ENCODE measurements around the gene ZBTB38. TPM values are rescaled to one million over a fixed set of nuclear protein-coding genes. Genes with fewer than 3 reads are reported as not detected.

The ZBTB38 gene
- total RNA-seq (10 to 100 TPM; 21.8 to 22.0 TPM), total RNA-seq (12.6 to 199 (median 103) reads per million in 172 experiments)
- 51.9 TPM for polyA plus RNA-seq (2013, experiment 1 of 2)
- 50.4 TPM for polyA plus RNA-seq (2013, experiment 2 of 2)

- Mint-ChIP-seq H3K4me1 (ENCODE audit: low read depth) (peaks cover 8% of the 10 kb centered on the region), H3K27ac (no peak within 1 kb of the TSS), H3K27me3 (no peaks in the 10 kb centered on the region), H3K36me3 (ENCODE audit: low read depth) (no peaks in the 10 kb centered on the region), H3K4me3 (no peak within 1 kb of the TSS), H3K9me3 (no peaks in the 10 kb centered on the region)
- no peaks in the 10 kb centered on the region for H3K27me3 ChIP-seq (ENCODE audit: control insufficient read depth in 1 of 2, insufficient read depth in 2 of 2, low read length in 2 of 2)
- intact Hi-C loops (cut with DNase I, micrococcal nuclease): loop anchor here in 1 of 2 experiments (2.0 to 5.0 kb wide), 2 partner anchors 56 to 85 kb away; no protein-coding TSS in a partner anchor
- H3K4me1 ChIP-seq (ENCODE audit: insufficient read depth, low read length): no peaks in the 10 kb centered on the region
- no peak within 1 kb of the TSS for H3K4me3 ChIP-seq (ENCODE audit: low read length)
- DNase-seq: peak in 2 of 14 experiments; percentile 31 to 36
- H3K9me3 ChIP-seq (ENCODE audit: control insufficient read depth in 1 of 2, insufficient read depth in 1 of 2, low read length in 2 of 2): no peaks in the 10 kb centered on the region
- H3K36me3 ChIP-seq (ENCODE audit: insufficient read depth, low read length): no peaks in the 10 kb centered on the region
- H3K27ac ChIP-seq (ENCODE audit: low read depth in 1 of 2, low read length in 2 of 2): no peak within 1 kb of the TSS
- no peak for ATAC-seq (ENCODE audit: poor library complexity)
- POLR2A ChIA-PET: no interaction called here
- CTCF ChIA-PET: interaction anchor here (0.6 to 1.7 kb wide), 2 partner anchors 73 to 84 kb away, joined by 3 to 5 read pairs; no protein-coding TSS in a partner anchor
- no peak for TF ChIP-seq CTCF (IDR thresholded peaks at IDR 0.05)
Observed at GRCh38 chr3:141368062-141368924, at the start of gene ZBTB38. Gene ZBTB38 (plus strand): TSS chr3:141368504. CDS start chr3:141442389, 73,885 bp downstream.

- peaks cover 29% of the 10 kb centered on the region for H3K4me1 Mint-ChIP-seq (ENCODE audit: low read depth)
- DNase-seq (peak in 2 of 14 experiments; percentile 7 to 39), ATAC-seq (ENCODE audit: poor library complexity) (peak; percentile 46)
- no peak for TF ChIP-seq CTCF (IDR thresholded peaks at IDR 0.05)
- H3K27ac ChIP-seq (ENCODE audit: low read depth in 1 of 2, low read length in 2 of 2): peak overlapping the region; percentile 14 to 50
- peaks cover 0 to 3% of the 10 kb centered on the region in 2 experiments for H3K9me3 ChIP-seq (ENCODE audit: control insufficient read depth in 1 of 2, insufficient read depth in 1 of 2, low read length in 2 of 2)
- POLR2A ChIA-PET: interaction anchor here (1.5 to 2.3 kb wide), 3 partner anchors 9 to 132 kb away, joined by 3 to 16 read pairs (median 12); no protein-coding TSS in a partner anchor
- H3K27ac Mint-ChIP-seq: peak overlapping the region; percentile 75
- H3K36me3 Mint-ChIP-seq (ENCODE audit: low read depth): peaks cover 22% of the 10 kb centered on the region
- H3K4me3 ChIP-seq (ENCODE audit: low read length): no peak overlapping the region
- H3K36me3 ChIP-seq (ENCODE audit: insufficient read depth, low read length): no peaks in the 10 kb centered on the region
- no peaks in the 10 kb centered on the region for H3K27me3 ChIP-seq (ENCODE audit: control insufficient read depth in 1 of 2, insufficient read depth in 2 of 2, low read length in 2 of 2)
- H3K4me3 Mint-ChIP-seq: peak overlapping the region; percentile 66
- intact Hi-C loops (cut with DNase I, micrococcal nuclease): no loop called here
- peaks cover 8% of the 10 kb centered on the region for H3K9me3 Mint-ChIP-seq
- no peaks in the 10 kb centered on the region for H3K27me3 Mint-ChIP-seq
- CTCF ChIA-PET: no interaction called here
- peaks cover 16% of the 10 kb centered on the region for H3K4me1 ChIP-seq (ENCODE audit: insufficient read depth, low read length)
Observed at GRCh38 chr3:141320399-141321108, 47.8 kb upstream of the ZBTB38 start.

GRCh38 chr3:141321109-141321497, 47.2 kb upstream of the ZBTB38 start:
- ATAC-seq (ENCODE audit: poor library complexity): peak; percentile 34
- H3K4me1 Mint-ChIP-seq (ENCODE audit: low read depth): peaks cover 30% of the 10 kb centered on the region

More at GRCh38 chr3:141321109-141321497, 47.2 kb upstream of the ZBTB38 start:
- Mint-ChIP-seq H3K36me3 (ENCODE audit: low read depth) (peaks cover 22% of the 10 kb centered on the region), H3K27me3 (no peaks in the 10 kb centered on the region), H3K9me3 (peaks cover 8% of the 10 kb centered on the region), H3K4me3 (peak overlapping the region; percentile 66), H3K27ac (peak overlapping the region; percentile 75)
- CTCF ChIA-PET: no interaction called here
- POLR2A ChIA-PET: interaction anchor here (1.5 to 2.3 kb wide), 3 partner anchors 9 to 131 kb away, joined by 3 to 16 read pairs (median 12); no protein-coding TSS in a partner anchor
- no peak for TF ChIP-seq CTCF (IDR thresholded peaks at IDR 0.05)
- intact Hi-C loops (cut with DNase I, micrococcal nuclease): no loop called here
- Histone ChIP-seq H3K27ac (ENCODE audit: low read depth in 1 of 2, low read length in 2 of 2) (peak overlapping the region; percentile 14 to 50), H3K9me3 (ENCODE audit: control insufficient read depth in 1 of 2, insufficient read depth in 1 of 2, low read length in 2 of 2) (peaks cover 0 to 3% of the 10 kb centered on the region in 2 experiments), H3K27me3 (ENCODE audit: control insufficient read depth in 1 of 2, insufficient read depth in 2 of 2, low read length in 2 of 2) (no peaks in the 10 kb centered on the region), H3K36me3 (ENCODE audit: insufficient read depth, low read length) (no peaks in the 10 kb centered on the region), H3K4me1 (ENCODE audit: insufficient read depth, low read length) (peaks cover 16% of the 10 kb centered on the region), H3K4me3 (ENCODE audit: low read length) (no peak overlapping the region)
- peak in 1 of 14 experiments; percentile 18 for DNase-seq
